ENCODE data around the gene RYK.
"Not testable (repeated sequence)": the region's sequence is repeated elsewhere in the genome, so short reads cannot be mapped to it uniquely, and the experiment has no call there.

GRCh38 chr3:134275110-134275509, 24.5 kb upstream of the RYK start:
- TF ChIP-seq, protein P1, sequence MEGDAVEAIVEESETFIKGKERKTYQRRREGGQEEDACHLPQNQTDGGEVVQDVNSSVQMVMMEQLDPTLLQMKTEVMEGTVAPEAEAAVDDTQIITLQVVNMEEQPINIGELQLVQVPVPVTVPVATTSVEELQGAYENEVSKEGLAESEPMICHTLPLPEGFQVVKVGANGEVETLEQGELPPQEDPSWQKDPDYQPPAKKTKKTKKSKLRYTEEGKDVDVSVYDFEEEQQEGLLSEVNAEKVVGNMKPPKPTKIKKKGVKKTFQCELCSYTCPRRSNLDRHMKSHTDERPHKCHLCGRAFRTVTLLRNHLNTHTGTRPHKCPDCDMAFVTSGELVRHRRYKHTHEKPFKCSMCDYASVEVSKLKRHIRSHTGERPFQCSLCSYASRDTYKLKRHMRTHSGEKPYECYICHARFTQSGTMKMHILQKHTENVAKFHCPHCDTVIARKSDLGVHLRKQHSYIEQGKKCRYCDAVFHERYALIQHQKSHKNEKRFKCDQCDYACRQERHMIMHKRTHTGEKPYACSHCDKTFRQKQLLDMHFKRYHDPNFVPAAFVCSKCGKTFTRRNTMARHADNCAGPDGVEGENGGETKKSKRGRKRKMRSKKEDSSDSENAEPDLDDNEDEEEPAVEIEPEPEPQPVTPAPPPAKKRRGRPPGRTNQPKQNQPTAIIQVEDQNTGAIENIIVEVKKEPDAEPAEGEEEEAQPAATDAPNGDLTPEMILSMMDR (IDR thresholded peaks at IDR 0.05) = not testable (repeated sequence)
- TF ChIP-seq POLR2A (IDR thresholded peaks at IDR 0.05) = not testable (repeated sequence)
